CD8-positive, alpha-beta memory T cell (primary cell): ENCODE results near the gene DHX9. TPM values are rescaled to one million over a fixed set of nuclear protein-coding genes. Genes with fewer than 3 reads are reported as not detected.

Experiments
- CTCF ChIA-PET: fragments of 350-600 bp; sonication (Branson Sonifier 250); formaldehyde crosslinking; loops from one replicate; lab custom pipeline; 2021; ENCODE audit warnings: antibody characterized with exemption; lab: Charles Lee
- POLR2A ChIA-PET: fragments of 350-600 bp; sonication (Branson Sonifier 250); formaldehyde crosslinking; loops from one replicate; lab custom pipeline; 2021; ENCODE audit warnings: antibody characterized with exemption; lab: Charles Lee
- DNase-seq, 5 donors: peaks; one replicate each; pipeline versions ENCODE4 v3.0.0 to v3.0.0-alpha.2; 2020 to 2022; ENCODE audit warnings: mixed read lengths in 1 of 5
- H3K27ac ChIP-seq: one replicate; pipeline ENCODE4 v1.7.0; 2013; ENCODE audit warnings: low read depth, mild to moderate bottlenecking, low read length, moderate library complexity
- H3K27me3 ChIP-seq: 2 replicates; pipeline ENCODE4 v1.7.0; 2013; ENCODE audit warnings: low read length, mild to moderate bottlenecking; ENCODE audit not compliant: insufficient read depth, poor library complexity, severe bottlenecking
- H3K36me3 ChIP-seq: 2 replicates; pipeline ENCODE4 v1.7.0; 2013; ENCODE audit warnings: mild to moderate bottlenecking, low read length, moderate library complexity; ENCODE audit not compliant: insufficient read depth
- H3K4me1 ChIP-seq: 2 replicates; pipeline ENCODE4 v1.7.0; 2013; ENCODE audit warnings: mild to moderate bottlenecking, low read length, moderate library complexity; ENCODE audit not compliant: insufficient read depth
- H3K4me3 ChIP-seq: 2 replicates; pipeline ENCODE4 v1.7.0; 2013; ENCODE audit warnings: mild to moderate bottlenecking, low read length
- H3K9me3 ChIP-seq: 2 replicates; pipeline ENCODE4 v1.7.0; 2013; ENCODE audit warnings: mild to moderate bottlenecking, low read length
- H3K27ac Mint-ChIP-seq, 8 donors: one replicate each; pipeline ENCODE4 v1.8.0; 2020 to 2021; ENCODE audit warnings: mixed read lengths in 8 of 8, mild to moderate bottlenecking in 6 of 8, inconsistent platforms in 3 of 8, moderate library complexity in 3 of 8
- H3K27me3 Mint-ChIP-seq, 2 donors: one replicate each; pipeline ENCODE4 v1.8.0; 2020 to 2021; ENCODE audit warnings: mixed read lengths in 2 of 2, mild to moderate bottlenecking in 1 of 2, moderate library complexity in 1 of 2
- H3K36me3 Mint-ChIP-seq, 3 donors: one replicate each; pipeline ENCODE4 v1.8.0; 2020 to 2021; ENCODE audit warnings: mixed read lengths in 3 of 3, inconsistent platforms in 1 of 3, mild to moderate bottlenecking in 1 of 3
- H3K4me1 Mint-ChIP-seq, 3 donors: one replicate each; pipeline ENCODE4 v1.8.0; 2020 to 2021; ENCODE audit warnings: mixed read lengths in 3 of 3, inconsistent platforms in 1 of 3, mild to moderate bottlenecking in 1 of 3
- H3K4me3 Mint-ChIP-seq, 7 donors: one replicate each; pipeline ENCODE4 v1.8.0; 2020 to 2021; ENCODE audit warnings: mixed read lengths in 7 of 7, mild to moderate bottlenecking in 6 of 7, moderate library complexity in 4 of 7, inconsistent platforms in 2 of 7
- H3K9me3 Mint-ChIP-seq, 5 donors: one replicate each; pipeline ENCODE4 v1.8.0; 2020 to 2022; ENCODE audit warnings: mixed read lengths in 5 of 5, mild to moderate bottlenecking in 3 of 5, moderate library complexity in 2 of 5, inconsistent platforms in 1 of 5
- polyA plus RNA-seq: library from polyadenylated mRNA; unstranded; fragments of 300-500 nt; fragmentation: Illumina TruSeq; gene quantifications from one replicate; pipeline ENCODE4 v1.2.3, GENCODE V29; 2021
- total RNA-seq, 2 experiments: library from RNA; stranded (reverse); gene quantifications; one replicate each; pipeline ENCODE4 v1.2.3, GENCODE V29; 2021

DHX9 gene
- total and polyA plus RNA-seq, 3 experiments from 2014 or later: 115 to 353 (median 342) TPM

GRCh38 chr1:182826892-182827291 is 12.3 kb upstream of the DHX9 start:
- Histone ChIP-seq H3K4me1 (no peaks in the 10 kb centered on the region), H3K4me3 (no peak overlapping the region), H3K27ac (no peak overlapping the region), H3K36me3 (no peaks in the 10 kb centered on the region), H3K9me3 (no peaks in the 10 kb centered on the region), H3K27me3 (no peaks in the 10 kb centered on the region)
- no peak for DNase-seq
- POLR2A ChIA-PET: no interaction called here
- peaks cover 0 to 13% (median 8%) of the 10 kb centered on the region in 3 donors for H3K36me3 Mint-ChIP-seq
- no peaks in the 10 kb centered on the region for H3K27me3 Mint-ChIP-seq
- CTCF ChIA-PET: interaction anchor here (1.3 kb wide), 1 partner anchor 44 kb away, joined by 4 read pairs; no protein-coding TSS in a partner anchor
- no peak overlapping the region for H3K4me3 Mint-ChIP-seq
- no peaks in the 10 kb centered on the region for H3K9me3 Mint-ChIP-seq
- H3K27ac Mint-ChIP-seq: no peak overlapping the region
- no peaks in the 10 kb centered on the region for H3K4me1 Mint-ChIP-seq

DNA sequence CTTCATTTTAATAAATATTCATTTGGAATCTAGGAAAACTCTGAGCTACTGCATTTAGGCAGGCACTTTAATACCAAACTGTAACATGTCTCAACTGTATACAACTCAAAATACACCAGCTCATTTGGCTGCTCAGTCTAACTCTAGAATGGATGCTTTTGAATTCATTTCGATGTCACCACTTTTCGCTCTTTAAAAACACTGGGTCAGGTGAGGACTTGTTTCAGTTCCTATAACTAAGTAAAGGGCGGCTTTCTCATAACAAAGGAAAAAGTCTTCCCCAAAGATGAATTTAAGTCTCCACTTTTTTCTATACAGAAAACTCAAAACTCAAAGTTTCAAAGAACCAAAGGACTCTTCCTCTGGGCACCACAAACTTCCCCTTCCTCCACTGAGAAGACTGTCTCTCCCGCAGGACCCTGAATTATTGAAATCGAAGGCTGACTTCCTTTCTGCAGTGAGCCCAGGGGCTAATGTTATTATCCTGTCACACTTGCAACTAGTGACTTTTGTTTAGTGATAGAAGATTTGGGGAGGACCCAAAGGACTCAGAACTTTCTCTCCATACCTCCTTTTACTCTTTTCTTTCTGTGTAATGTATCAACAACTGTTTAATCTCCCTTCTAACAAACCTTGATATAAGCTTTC is 9.7 kb upstream of the DHX9 start:
- no peaks in the 10 kb centered on the region for H3K27me3 ChIP-seq
- Mint-ChIP-seq H3K4me1 (no peaks in the 10 kb centered on the region), H3K9me3 (no peaks in the 10 kb centered on the region), H3K27ac (no peak overlapping the region), H3K36me3 (peaks cover 0 to 12% (median 4%) of the 10 kb centered on the region in 3 donors), H3K27me3 (no peaks in the 10 kb centered on the region), H3K4me3 (no peak overlapping the region)
- ChIA-PET CTCF (no interaction called here), POLR2A (no interaction called here)
- no peaks in the 10 kb centered on the region for H3K9me3 ChIP-seq
- DNase-seq: no peak
- no peak overlapping the region for H3K4me3 ChIP-seq
- H3K4me1 ChIP-seq: no peaks in the 10 kb centered on the region
- H3K27ac ChIP-seq: no peak overlapping the region
- H3K36me3 ChIP-seq: no peaks in the 10 kb centered on the region

DNA sequence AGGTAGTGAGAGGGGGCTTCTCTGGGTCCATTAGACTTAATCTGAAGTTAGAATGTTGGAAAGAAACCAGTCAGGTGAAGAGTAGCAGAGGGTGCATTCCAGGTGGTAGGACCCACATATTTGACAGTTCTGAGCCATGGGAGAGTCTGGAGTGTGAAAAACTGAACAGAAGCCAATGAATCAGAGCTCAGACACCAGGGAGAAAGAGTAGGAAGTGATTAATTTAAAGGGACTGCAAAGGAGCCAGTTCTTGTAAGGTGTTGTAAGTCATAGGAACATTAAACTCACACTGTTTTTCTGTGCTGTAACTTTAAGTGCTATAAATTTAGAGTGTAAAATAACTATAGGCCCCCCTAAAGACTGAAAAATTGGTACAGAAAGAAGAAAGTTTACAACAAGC is 5.9 kb upstream of the DHX9 start:
- Histone ChIP-seq H3K4me3 (no peak overlapping the region), H3K9me3 (no peaks in the 10 kb centered on the region), H3K36me3 (no peaks in the 10 kb centered on the region), H3K4me1 (no peaks in the 10 kb centered on the region), H3K27me3 (no peaks in the 10 kb centered on the region), H3K27ac (no peak overlapping the region)
- Mint-ChIP-seq H3K27me3 (peaks cover 0 to 2% of the 10 kb centered on the region in 2 donors), H3K27ac (peak overlapping the region in 1 of 8 donors; percentile 1), H3K4me3 (no peak overlapping the region), H3K4me1 (peaks cover 0 to 3% (median 2%) of the 10 kb centered on the region in 3 donors), H3K36me3 (peaks cover 0 to 5% (median 2%) of the 10 kb centered on the region in 3 donors), H3K9me3 (no peaks in the 10 kb centered on the region)
- ChIA-PET CTCF (no interaction called here), POLR2A (no interaction called here)
- DNase-seq: no peak

GRCh38 chr1:182834326-182834725 is 4.8 kb upstream of the DHX9 start:
- ChIA-PET POLR2A (no interaction called here), CTCF (no interaction called here)
- H3K27me3 ChIP-seq: no peaks in the 10 kb centered on the region

GRCh38 chr1:182835806-182836205 is 3.3 kb upstream of the DHX9 start:
- peaks cover 15 to 21% (median 16%) of the 10 kb centered on the region in 3 donors for H3K4me1 Mint-ChIP-seq
- Histone ChIP-seq H3K27ac (no peak overlapping the region), H3K36me3 (no peaks in the 10 kb centered on the region), H3K27me3 (no peaks in the 10 kb centered on the region), H3K9me3 (no peaks in the 10 kb centered on the region), H3K4me3 (no peak overlapping the region), H3K4me1 (peaks cover 11% of the 10 kb centered on the region)
- ChIA-PET CTCF (no interaction called here), POLR2A (no interaction called here)
- peaks cover 0 to 7% of the 10 kb centered on the region in 2 donors for H3K27me3 Mint-ChIP-seq
- DNase-seq: no peak
- H3K9me3 Mint-ChIP-seq: peaks cover 0 to 2% (median 0%) of the 10 kb centered on the region in 5 donors
- H3K27ac Mint-ChIP-seq: peak overlapping the region in 1 of 8 donors; percentile 22
- peaks cover 0 to 12% (median 6%) of the 10 kb centered on the region in 3 donors for H3K36me3 Mint-ChIP-seq
- H3K4me3 Mint-ChIP-seq: peak overlapping the region in 1 of 7 donors; percentile 9

More at GRCh38 chr1:182834326-182834725, 4.8 kb upstream of the DHX9 start:
- DNase-seq: no peak
- no peaks in the 10 kb centered on the region for H3K36me3 ChIP-seq
- Mint-ChIP-seq H3K9me3 (peaks cover 0 to 2% (median 0%) of the 10 kb centered on the region in 5 donors), H3K4me3 (peak overlapping the region in 1 of 7 donors; percentile 10), H3K36me3 (peaks cover 0 to 5% (median 2%) of the 10 kb centered on the region in 3 donors), H3K4me1 (peaks cover 5 to 10% (median 5%) of the 10 kb centered on the region in 3 donors), H3K27me3 (peaks cover 0 to 4% of the 10 kb centered on the region in 2 donors), H3K27ac (peak overlapping the region in 1 of 8 donors; percentile 15)
- peaks cover 3% of the 10 kb centered on the region for H3K4me1 ChIP-seq
- H3K4me3 ChIP-seq: no peak overlapping the region
- no peak overlapping the region for H3K27ac ChIP-seq
- H3K9me3 ChIP-seq: no peaks in the 10 kb centered on the region

DNA sequence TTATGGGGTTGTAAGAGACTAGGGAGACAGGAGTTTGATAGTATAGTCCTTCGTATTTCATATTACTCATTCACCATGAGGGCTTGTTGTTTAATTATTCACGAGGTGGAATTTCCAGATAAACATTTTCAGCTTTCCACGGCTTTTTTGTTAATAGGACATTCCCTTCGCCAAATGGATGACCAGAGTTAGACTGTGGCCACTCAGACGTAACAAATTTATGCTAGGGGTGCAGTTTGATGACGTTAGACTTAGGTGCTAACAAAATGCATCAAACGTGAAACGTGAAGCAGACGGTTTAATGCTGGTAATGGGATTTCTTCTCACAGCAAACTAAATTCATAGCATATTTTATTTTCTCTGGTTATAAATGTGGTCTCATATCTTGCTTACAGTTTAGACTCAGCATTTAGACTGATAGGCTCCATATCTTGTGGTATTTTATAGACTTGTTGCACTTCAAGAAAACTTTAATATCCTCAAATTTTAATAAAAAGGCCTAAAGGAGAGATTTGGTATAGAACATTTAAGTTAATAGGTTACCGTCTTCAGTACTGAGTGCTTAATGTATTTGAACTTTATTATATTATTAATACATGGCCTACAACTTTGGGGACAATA is 2.3 kb downstream of the DHX9 start:
- peaks cover 22% of the 10 kb centered on the region for H3K36me3 ChIP-seq
- H3K36me3 Mint-ChIP-seq: peaks cover 0 to 57% (median 11%) of the 10 kb centered on the region in 3 donors
- CTCF ChIA-PET: no interaction called here
- peak overlapping the region; percentile 2 for H3K4me3 ChIP-seq
- POLR2A ChIA-PET: interaction anchor here (0.7 kb wide), 1 partner anchor 11 kb away, joined by 3 read pairs; no protein-coding TSS in a partner anchor
- H3K27me3 Mint-ChIP-seq: peaks cover 0 to 5% of the 10 kb centered on the region in 2 donors
- DNase-seq: no peak
- peak overlapping the region; percentile 93 to 99 (median 96) for H3K4me3 Mint-ChIP-seq
- H3K4me1 Mint-ChIP-seq: peaks cover 62 to 75% (median 66%) of the 10 kb centered on the region in 3 donors
- H3K4me1 ChIP-seq: peaks cover 57% of the 10 kb centered on the region
- no peak overlapping the region for H3K27ac ChIP-seq
- peak overlapping the region; percentile 57 to 98 (median 94) for H3K27ac Mint-ChIP-seq
- H3K27me3 ChIP-seq: no peaks in the 10 kb centered on the region
- no peaks in the 10 kb centered on the region for H3K9me3 ChIP-seq
- peaks cover 0 to 2% (median 0%) of the 10 kb centered on the region in 5 donors for H3K9me3 Mint-ChIP-seq

- Histone ChIP-seq H3K9me3 (no peaks in the 10 kb centered on the region), H3K27me3 (no peaks in the 10 kb centered on the region), H3K4me1 (peaks cover 57% of the 10 kb centered on the region), H3K27ac (no peak overlapping the region), H3K36me3 (peaks cover 24% of the 10 kb centered on the region), H3K4me3 (no peak overlapping the region)
- Mint-ChIP-seq H3K4me1 (peaks cover 70 to 83% (median 73%) of the 10 kb centered on the region in 3 donors), H3K9me3 (peaks cover 0 to 2% (median 0%) of the 10 kb centered on the region in 5 donors), H3K27ac (peak overlapping the region in 4 of 8 donors; percentile 21 to 93 (median 58)), H3K27me3 (peaks cover 0 to 5% of the 10 kb centered on the region in 2 donors), H3K36me3 (peaks cover 6 to 65% (median 12%) of the 10 kb centered on the region in 3 donors), H3K4me3 (peak overlapping the region; percentile 34 to 99 (median 62))
- CTCF ChIA-PET: interaction anchor here (0.6 kb wide), 1 partner anchor 242 kb away, joined by 3 read pairs; no protein-coding TSS in a partner anchor
- POLR2A ChIA-PET: no interaction called here
- no peak for DNase-seq
Measured at GRCh38 chr1:182842265-182842664, 3.1 kb downstream of the DHX9 start.

GRCh38 chr1:182845379-182845778 is 6.2 kb downstream of the DHX9 start:
- H3K9me3 ChIP-seq: no peaks in the 10 kb centered on the region
- peaks cover 60% of the 10 kb centered on the region for H3K4me1 ChIP-seq
- no peak overlapping the region for H3K27ac ChIP-seq
- ChIA-PET CTCF (no interaction called here), POLR2A (interaction anchor here (1.2 kb wide), 1 partner anchor 229 kb away, joined by 3 read pairs; no protein-coding TSS in a partner anchor)
- peak overlapping the region in 3 of 7 donors; percentile 28 to 66 (median 35) for H3K4me3 Mint-ChIP-seq
- peaks cover 87 to 97% (median 89%) of the 10 kb centered on the region in 3 donors for H3K4me1 Mint-ChIP-seq
- peak overlapping the region in 4 of 8 donors; percentile 6 to 53 (median 48) for H3K27ac Mint-ChIP-seq
- no peaks in the 10 kb centered on the region for H3K27me3 Mint-ChIP-seq
- no peak for DNase-seq
- H3K27me3 ChIP-seq: no peaks in the 10 kb centered on the region
- peaks cover 49% of the 10 kb centered on the region for H3K36me3 ChIP-seq
- peaks cover 13 to 88% (median 23%) of the 10 kb centered on the region in 3 donors for H3K36me3 Mint-ChIP-seq
- H3K4me3 ChIP-seq: no peak overlapping the region
- H3K9me3 Mint-ChIP-seq: no peaks in the 10 kb centered on the region
